Ammon's horn (tissue), 1 donor: ENCODE measurements around the gene HBA1.
"Not testable (repeated sequence)": the region's sequence is repeated elsewhere in the genome, so short reads cannot be mapped to it uniquely, and the experiment has no call there.

Source experiments
- DNase-seq: peaks from one replicate; pipeline ENCODE4 v3.0.0-alpha.2; 2016; ENCODE audit warnings: low spot score

The HBA1 gene

DNA sequence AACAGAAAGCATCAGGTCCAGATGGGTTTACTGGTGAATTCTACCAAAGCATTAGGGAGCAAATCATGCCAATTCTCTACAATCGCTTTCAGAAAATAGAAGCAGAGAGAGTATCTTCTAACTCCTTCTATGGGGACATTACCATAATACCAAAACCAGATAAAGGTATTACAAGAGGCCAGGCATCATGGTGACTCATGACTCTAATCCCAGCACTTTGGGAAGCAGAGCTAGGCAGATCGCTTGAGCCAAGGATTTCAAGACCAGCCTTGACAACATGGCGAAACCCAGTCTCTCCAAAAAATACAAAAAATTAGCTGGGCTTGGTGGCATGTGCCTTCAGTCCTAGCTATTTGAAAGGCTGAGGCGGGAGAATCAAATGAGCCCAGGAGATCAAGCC, 26.8 kb downstream of the HBA1 start:
- no peak for DNase-seq

DNA sequence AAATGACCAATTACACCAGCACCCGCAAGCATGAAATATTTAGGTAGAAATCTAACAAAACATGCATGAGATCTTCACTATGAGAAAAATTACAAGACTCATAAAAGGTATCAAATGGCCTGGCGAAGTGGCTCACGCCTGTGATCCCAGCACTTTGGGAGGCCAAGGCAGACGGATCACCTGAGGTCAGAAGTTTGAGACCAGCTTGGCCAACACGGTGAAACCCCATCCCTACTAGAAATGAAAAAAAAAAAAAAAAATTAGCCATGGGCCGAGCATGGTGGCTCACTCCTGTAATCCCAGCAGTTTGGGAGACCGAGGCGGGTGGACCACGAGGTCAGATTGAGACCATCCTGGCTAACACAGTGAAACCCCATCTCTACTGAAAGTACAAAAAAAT, 27.6 kb downstream of the HBA1 start:
- not testable (repeated sequence) for DNase-seq

DNA sequence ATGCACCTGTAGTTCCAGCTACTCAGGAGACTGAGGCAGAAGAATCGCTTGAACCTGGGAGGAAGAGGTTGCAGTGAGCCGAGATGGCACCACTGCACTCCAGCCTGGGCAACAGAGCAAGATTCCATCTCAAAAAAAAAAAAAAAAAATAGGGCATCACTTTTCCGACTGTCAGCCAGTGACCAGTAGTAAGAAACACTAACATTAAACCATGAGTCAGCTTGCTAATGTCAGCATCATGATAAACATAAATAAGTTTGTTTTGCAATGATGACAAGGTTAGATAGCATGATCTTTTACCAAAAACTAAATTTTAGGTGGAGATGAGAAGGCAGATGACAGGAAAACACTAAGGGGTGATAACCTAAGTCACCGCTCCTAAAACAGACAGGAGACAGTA, 32.9 kb downstream of the HBA1 start:
- DNase-seq = not testable (repeated sequence)

DNA sequence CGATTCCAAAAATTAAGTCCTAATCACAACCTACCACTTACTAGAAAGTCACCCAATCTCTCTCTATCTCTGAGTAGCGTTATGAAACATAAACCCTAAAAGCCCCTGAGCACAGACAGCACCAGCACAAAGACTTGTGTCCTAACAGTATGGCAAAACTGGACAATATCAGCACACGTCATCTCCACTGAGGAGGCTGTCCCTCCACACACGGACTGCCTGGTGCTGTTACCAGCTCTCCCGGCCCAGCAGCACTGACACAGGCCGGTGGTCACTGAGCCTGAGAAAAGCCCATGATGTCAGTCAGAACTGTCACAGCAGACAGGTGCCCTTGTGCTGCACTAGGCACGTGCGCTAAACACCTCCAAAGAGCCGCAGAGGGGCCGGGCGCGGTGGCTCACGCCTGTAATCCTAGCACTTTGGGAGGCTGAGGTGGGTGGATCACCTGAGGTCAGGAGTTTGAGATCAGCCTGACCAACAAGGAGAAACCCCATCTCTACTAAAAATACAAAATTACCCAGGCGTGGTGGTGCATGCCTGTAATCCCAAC, 35.2 kb downstream of the HBA1 start:
- DNase-seq = not testable (repeated sequence)

- DNase-seq = no peak
Measured at GRCh38 chr16:212999-213398, 36.5 kb downstream of the HBA1 start.

DNA sequence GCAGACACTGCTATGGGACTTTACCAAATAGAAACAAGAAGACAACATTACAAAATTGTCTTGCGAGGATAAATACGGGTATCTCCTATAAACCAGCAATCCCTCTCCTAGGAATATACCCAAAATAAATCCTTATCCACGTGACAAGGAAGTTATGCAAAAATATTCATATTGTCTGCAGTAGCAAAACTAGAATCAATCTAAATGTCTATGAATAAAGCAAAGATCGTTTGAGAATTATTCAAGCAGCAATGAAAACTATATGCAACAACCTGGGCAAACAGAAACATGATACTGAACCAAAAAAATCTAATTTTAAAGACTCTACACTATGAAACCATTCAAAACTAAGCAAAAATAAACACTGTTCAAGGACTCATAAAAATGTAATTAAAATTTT, 43.5 kb downstream of the HBA1 start:
- no peak for DNase-seq
